KOPT-K1 (cell line): ENCODE measurements around the gene GPATCH1.

Experiments used
- H3K27ac ChIP-seq: fragments of 200-600 bp; sonication (generic); 2 replicates; pipeline ENCODE4 v1.5.1; 2016; ENCODE audit warnings: antibody characterized with exemption, mild to moderate bottlenecking, low read depth, low read length; ENCODE audit not compliant: poor library complexity, severe bottlenecking
- H3K36me3 ChIP-seq: fragments of 200-600 bp; sonication (generic); 2 replicates; pipeline ENCODE4 v1.5.1; 2017; ENCODE audit warnings: antibody characterized with exemption, mild to moderate bottlenecking, low read length, moderate library complexity; ENCODE audit not compliant: insufficient read depth
- H3K9me3 ChIP-seq: fragments of 200-600 bp; sonication (generic); 2 replicates; pipeline ENCODE4 v1.5.1; 2017; ENCODE audit warnings: antibody characterized with exemption, low read length, mild to moderate bottlenecking; ENCODE audit not compliant: insufficient read depth, poor library complexity, severe bottlenecking

Gene GPATCH1

GRCh38 chr19:33175886-33176669, 95.1 kb downstream of the GPATCH1 start:
- no peaks in the 10 kb centered on the region for H3K9me3 ChIP-seq
- peak overlapping the region; percentile 94 for H3K27ac ChIP-seq
- H3K36me3 ChIP-seq: no peaks in the 10 kb centered on the region

GRCh38 chr19:33176670-33177416, 95.9 kb downstream of the GPATCH1 start:
- H3K36me3 ChIP-seq: no peaks in the 10 kb centered on the region
- H3K27ac ChIP-seq: peak overlapping the region; percentile 94
- H3K9me3 ChIP-seq: no peaks in the 10 kb centered on the region

DNA sequence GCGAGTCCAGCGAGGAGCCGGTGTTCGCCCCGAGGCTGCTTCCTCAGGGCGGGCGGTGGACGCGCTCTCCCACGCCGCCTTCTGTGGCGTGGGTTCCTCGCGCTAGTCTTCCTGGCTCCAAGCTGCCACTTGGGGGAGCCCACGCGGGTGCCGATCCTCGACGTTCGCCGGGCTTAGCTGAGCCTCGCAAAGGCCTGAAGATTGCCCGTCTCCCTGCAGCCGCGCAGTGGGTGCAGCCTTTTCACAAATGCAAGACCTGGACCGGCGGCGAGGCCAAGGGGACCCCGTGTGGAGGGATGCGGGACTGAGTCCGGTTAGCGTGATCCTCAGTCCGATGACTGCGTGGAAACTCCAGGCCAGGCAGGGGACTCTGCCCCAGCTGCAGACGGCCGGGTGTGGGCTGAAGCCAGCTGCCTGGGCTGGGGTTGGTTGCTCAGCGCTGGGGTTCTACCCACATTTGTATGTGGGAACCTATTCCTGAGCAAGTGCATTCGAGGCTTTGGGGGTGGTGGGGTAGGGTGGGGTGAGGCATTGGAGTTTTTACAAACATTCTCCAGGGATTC, 96.5 kb downstream of the GPATCH1 start:
- peak overlapping the region; percentile 39 for H3K27ac ChIP-seq
- no peaks in the 10 kb centered on the region for H3K36me3 ChIP-seq
- no peaks in the 10 kb centered on the region for H3K9me3 ChIP-seq
